8988T (cell line): ENCODE results near the gene LMNTD2.
"Not testable (repeated sequence)": the region's sequence is repeated elsewhere in the genome, so short reads cannot be mapped to it uniquely, and the experiment has no call there.

ENCODE experiments used
- DNase-seq: peaks from one replicate; pipeline ENCODE4 v3.0.0; 2011

The LMNTD2 gene

DNA sequence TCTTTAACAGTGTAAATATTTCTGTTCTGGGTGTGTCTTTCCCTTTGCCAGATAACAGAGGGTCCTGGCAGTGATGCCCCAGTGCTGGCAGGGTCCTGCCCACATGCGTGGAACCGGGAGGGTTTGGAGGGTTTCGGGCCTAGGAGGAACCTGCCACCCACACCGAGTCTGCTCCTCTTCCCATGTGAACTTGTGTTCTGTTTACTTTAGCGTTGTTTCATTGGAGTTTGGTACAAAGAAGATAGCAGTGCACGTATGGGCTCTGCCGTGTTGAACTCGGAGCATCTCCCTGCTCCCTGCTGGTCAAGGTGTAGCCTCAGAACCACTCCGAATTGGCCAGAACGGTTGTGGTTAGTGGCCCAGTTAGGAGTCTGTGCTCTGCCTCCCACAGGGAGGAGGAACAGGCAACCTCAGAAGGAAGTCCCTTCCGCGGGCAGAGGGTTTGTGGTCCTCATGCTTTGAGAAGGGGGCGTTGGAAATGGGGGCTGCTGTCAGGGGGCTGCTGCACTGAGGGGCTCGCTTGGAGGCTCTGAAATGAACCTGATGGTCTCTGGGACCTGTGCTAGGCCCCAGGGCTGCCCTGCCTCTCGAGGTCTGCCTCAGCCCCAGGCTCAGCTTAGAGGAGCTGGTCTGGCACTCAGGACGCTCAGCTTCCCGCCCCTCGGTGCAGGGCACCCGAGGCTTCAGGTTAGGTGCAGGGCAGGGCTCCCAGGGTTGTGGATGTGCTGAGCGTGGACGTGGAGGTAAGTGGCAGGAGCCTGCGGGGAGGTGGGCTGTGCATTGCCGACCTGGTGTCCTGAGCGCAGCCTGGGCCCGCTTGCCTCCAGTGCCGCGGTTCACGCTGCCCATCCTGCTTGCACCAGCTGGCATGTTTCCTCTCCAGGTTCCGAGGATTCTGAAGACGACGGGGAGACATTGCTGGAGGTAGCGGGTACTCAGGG lies 26.1 kb upstream of the LMNTD2 start:
- DNase-seq = no peak

GRCh38 chr11:584287-584686 lies 23.7 kb upstream of the LMNTD2 start:
- no peak for DNase-seq

GRCh38 chr11:581752-582151 lies 21.2 kb upstream of the LMNTD2 start:
- DNase-seq = no peak

GRCh38 chr11:581342-581741 lies 20.8 kb upstream of the LMNTD2 start:
- no peak for DNase-seq

DNA sequence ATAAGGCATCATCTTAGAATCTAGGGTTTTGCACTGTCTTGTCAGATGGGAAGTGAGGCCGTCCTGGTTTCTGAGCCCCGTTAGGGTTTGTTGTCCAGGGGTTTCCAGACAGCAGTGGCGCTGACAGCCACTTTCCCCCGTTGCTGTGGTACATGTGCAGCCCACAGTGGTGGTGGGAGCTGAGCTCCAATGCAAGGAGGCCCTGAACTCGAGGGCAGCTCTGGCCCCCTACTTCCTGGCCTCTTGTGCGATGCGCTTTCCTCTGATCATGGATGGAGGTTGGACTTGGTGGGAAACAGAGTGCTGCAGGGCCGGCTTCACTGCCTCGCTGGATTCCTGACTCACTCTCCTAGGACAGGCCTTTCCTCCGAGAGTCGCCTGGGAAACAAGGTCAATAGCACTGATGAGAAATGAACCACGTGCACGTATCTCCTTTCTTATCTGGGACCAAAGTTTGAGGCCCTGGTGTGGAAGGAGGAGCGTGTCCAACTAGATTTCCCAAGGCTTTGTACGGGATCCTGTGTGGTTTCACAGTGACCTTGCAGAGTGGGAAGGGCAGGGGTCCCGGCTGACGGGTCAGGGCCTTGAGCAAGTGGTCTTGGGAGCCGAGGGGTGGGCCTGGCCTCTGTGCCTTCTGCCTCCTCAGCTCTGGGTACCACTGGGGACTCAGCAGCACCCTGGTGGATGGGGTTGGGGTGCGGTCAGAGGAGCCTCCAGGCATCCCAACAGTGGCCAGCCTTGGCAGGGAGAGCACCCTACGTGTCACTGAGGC lies 19.5 kb upstream of the LMNTD2 start:
- no peak for DNase-seq

DNA sequence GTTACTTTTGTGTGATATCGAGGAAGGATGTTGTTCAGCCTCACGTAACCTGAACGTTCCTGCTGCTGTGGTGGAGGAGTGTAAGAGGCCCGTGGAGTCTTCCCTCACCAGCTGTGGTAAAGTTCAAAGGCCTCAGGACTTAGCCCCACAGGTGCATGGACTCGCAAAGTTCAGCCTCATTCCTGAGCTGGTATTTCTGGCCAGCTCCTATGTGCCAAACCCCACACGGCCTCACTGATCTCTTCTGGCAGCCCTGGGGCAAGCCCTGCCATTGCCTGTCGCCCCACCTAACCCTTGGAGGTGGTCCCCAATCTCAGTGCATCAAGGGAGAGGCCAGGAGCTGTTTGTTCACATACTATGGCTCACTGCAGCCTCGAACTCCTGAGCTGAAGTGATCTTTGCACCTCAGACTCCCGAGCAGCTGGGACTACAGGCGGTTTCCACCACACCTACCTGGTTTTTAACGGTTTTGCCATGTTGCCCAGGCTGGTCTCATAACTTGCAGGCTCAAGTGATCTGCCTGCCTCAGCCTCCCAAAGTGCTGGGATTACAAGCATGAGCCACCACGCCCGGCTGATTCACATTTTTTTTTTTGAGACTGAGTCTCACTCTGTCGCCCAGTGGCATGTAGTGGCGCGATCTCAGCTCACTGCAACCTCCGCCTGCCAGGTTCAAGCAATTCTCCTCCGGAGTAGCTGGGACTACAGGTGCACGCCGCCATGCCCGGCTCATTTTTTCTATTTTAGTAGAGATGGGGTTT lies 17.9 kb upstream of the LMNTD2 start:
- DNase-seq = no peak

- no peak for DNase-seq
Observed at GRCh38 chr11:577611-577894, 17.0 kb upstream of the LMNTD2 start.

GRCh38 chr11:576811-577610 lies 16.5 kb upstream of the LMNTD2 start:
- DNase-seq = no peak

GRCh38 chr11:575996-576768 lies 15.6 kb upstream of the LMNTD2 start, which contains the start of gene PHRF1:
TSS of gene PHRF1 (plus strand) at chr11:576470. CDS start at chr11:581513, 5,043 bp downstream.
- DNase-seq = peak; percentile 100

- DNase-seq = peak; percentile 94
Observed at GRCh38 chr11:575313-575995, 14.9 kb upstream of the LMNTD2 start.

DNA sequence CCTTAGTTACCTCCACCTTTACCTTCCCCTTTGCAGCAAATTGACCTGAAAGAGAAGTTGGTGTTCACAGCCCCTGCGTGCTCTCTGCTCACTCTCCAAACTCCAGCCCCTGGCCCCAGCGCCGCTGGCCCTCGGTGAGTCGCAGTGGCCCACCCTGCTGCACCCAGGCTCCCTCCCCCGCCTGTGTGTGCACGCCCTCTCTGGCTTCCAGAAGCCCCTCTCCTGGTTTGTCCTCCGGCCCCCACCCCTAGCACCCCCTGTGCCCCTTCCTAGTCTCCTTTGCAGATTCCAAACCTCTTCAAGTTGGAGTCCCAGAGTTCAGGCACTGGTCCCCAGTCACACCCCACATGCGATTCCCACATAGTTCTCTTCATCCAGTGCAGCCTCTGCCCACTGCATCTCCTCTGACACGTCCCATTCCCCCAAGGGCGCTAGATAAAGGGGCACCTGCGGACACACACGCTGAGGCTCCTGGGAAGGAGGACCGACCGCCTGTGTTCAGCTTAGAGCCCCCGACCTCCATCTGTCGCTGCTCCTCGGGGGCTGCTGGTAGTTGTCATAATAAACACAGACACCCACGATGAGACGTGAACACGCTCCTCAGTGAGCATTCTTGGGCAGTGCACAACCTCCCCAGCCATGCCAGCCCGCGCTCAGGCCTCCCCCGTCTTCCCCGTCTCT lies 14.2 kb upstream of the LMNTD2 start:
- no peak for DNase-seq

DNA sequence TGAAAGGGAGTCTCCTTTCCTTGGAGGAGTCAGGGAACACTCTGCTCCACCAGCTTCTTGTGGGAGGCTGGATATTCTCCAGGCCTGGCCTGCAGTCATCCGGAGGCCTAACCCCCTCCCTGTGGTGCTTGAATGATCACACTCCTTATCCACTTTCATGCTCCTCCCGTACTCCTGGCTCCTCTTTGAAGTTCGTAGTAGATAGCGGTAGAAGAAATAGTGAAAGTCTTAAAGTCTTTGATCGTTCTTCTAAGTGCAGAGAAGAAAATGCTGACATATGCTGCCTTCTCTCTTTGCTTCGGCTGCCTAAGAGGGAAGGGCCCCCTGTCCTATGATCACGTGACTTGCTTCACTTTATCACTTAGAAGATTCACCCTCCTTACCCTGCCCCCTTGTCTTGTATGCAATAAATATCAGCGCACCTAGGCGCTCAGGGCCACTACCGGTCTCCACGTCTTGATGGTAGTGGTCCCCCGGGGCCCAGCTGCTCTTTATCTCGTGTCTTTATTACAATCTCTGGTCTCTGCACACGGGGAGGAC lies 13.6 kb upstream of the LMNTD2 start:
- DNase-seq = not testable (repeated sequence)

DNA sequence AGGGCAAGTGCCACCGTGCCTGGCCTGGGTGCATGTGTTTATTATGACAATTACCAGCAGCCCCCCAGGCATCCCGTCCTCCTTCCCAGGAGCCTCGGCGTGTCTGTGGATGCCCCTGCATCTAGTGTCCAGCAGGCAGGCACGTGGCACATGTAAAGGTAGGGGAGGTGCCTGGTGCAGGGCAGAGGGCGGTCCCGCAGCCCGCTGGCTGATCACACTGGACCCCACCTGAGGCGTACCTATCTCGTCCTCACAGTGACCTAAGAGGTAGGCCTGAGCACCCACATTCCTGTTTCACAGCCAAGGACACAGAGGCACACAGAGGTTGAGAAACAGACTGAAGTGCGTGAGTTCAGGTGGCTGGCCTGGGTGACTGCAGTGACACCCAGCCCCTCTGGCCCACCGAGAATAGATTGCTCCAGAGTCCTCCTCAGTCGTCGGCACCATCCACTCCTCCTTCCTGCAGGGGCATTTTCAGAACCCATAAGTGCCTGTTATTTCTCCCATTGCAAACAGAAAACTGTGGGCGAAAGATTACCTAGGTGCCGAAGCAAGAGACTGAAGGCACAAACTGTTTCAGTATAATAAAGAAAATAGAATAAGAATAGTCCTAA lies 12.7 kb upstream of the LMNTD2 start:
- DNase-seq = no peak

GRCh38 chr11:571802-572185 lies 11.3 kb upstream of the LMNTD2 start:
- no peak for DNase-seq

DNA sequence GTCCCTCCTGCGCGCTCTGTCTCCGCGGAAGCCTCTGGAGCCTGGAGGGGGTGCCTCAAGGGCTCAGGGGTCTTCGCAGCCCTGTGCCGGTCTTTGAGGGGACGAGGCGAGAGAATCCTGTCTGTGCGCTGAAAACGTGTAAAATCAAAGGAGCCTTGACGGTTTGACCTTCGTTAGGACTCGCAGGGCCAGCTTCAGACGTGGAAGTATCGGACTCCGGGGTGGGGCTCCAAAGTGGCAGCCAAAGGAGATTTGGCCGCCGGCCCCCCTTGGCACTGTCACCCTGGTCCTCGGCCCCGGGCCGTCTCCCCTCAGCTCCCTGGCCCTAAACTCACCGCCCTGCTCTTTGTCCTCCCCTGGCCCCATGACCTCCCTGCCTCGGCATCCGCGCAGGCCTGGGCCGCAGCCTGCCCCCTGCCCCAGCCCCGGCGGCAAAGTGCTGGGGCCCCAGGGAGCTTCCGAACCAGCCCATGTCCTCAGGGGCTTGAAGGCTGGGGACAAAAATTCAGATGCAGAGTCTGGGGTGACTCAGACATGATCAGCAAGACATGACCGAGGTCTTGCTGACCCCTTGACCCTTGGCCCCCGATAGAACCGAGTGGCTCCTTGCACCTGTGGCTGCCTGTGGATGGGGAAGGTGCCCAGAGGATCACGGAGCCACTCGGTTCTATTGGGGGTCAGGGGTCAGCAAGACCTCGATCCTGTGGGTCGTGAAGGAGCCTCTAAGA lies 8.8 kb upstream of the LMNTD2 start:
- DNase-seq = no peak

DNA sequence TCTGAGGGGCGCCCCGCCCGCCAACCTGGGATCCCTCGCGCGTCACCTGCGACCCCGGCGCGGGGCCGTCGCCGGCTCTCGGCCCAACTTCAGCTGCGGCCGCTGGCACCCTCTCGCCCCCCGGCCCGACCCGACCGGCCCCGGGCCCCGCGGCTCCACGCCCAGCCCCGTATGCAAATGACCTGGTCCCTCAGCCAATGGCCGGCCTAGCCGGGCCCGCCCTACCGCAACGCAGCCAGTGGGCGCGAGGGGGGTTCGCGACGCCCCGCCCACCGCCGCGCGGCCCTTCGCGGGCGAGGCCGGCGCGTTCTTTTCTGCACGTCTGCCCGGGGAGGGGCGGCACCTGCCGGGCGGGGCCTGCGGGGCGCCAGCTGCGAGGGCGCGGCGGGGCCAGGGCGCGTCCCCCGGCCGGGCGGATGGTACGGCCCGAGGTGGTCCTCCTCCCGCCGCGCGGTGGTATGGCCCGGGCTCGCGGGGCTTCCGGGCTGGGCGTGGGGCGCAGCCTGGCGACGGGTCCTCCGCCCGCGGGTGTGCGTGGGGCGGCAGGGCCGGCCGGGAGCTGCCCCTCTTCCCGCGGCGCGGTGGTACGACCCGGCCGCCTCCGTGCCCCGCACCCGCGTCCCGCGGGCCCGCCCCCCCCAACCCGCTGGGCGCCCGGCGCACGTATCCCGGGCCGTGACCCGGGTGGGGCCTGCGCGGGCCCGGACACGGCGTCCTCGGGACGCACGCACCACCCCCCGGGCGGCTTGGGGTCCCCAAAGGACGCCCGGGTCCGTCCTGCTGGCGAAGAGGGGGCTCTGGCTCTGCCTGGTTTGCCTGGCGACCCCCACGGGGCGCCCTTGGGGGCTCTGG lies 8.0 kb upstream of the LMNTD2 start:
- DNase-seq = peak; percentile 100

GRCh38 chr11:567629-568292 lies 7.2 kb upstream of the LMNTD2 start:
- DNase-seq = no peak
